Right atrium auricular region (tissue), 2 donors: Measurements from ENCODE around the gene PI4KB. TPM values are rescaled to one million over a fixed set of nuclear protein-coding genes. Genes with fewer than 3 reads are reported as not detected.

ENCODE experiments used
- DNase-seq: peaks from one replicate; pipeline ENCODE4 v3.0.0-alpha.2; 2019; ENCODE audit warnings: low spot score
- H3K27ac ChIP-seq, 2 donors: fragments of 200-600 bp; sonication (generic); 1 replicate in 1 of 2; 2 replicates in 1 of 2; pipeline ENCODE4 v1.5.1; 2016 to 2019
- H3K27me3 ChIP-seq, 2 donors: fragments of 200-600 bp; sonication (generic); one replicate each; pipeline versions ENCODE4 v1.5.1 to v1.6.0; 2017 to 2019
- H3K36me3 ChIP-seq: fragments of 200-600 bp; sonication (generic); one replicate; pipeline ENCODE4 v1.5.1; 2016
- H3K4me1 ChIP-seq, 2 donors: fragments of 200-600 bp; sonication (generic); one replicate each; pipeline versions ENCODE4 v1.5.1 to v1.6.0; 2017 to 2019
- H3K4me3 ChIP-seq, 2 donors: fragments of 200-600 bp; sonication (generic); 1 replicate in 1 of 2; 2 replicates in 1 of 2; pipeline ENCODE4 v1.5.1; 2017 to 2019; ENCODE audit warnings: mild to moderate bottlenecking in 1 of 2, moderate library complexity in 1 of 2
- H3K9me3 ChIP-seq, 2 donors: fragments of 200-600 bp; sonication (generic); one replicate each; pipeline ENCODE4 v1.5.1; 2019
- total RNA-seq, 2 donors: library from RNA; depleted of rRNA; stranded (reverse); fragments of >200 nt; gene quantifications; one replicate each; pipeline ENCODE4 v1.1.0, GENCODE V29; 2016
- TF ChIP-seq, protein P1 (sequence below), 2 donors: fragments of 200-600 bp; sonication (generic); IDR thresholded peaks; one replicate each; pipeline ENCODE4 v1.5.1; 2019; ENCODE audit warnings: antibody characterized with exemption in 2 of 2

The PI4KB gene
- total RNA-seq, 2 donors from 2014 or later: 46.5 to 61.8 TPM

GRCh38 chr1:151266821-151267220 is 60.4 kb downstream of the PI4KB start:
- peaks cover 0 to 5% of the 10 kb centered on the region in 2 donors for H3K4me1 ChIP-seq
- no peaks in the 10 kb centered on the region for H3K27me3 ChIP-seq
- DNase-seq: no peak
- H3K9me3 ChIP-seq: no peaks in the 10 kb centered on the region
- TF ChIP-seq, protein P1, sequence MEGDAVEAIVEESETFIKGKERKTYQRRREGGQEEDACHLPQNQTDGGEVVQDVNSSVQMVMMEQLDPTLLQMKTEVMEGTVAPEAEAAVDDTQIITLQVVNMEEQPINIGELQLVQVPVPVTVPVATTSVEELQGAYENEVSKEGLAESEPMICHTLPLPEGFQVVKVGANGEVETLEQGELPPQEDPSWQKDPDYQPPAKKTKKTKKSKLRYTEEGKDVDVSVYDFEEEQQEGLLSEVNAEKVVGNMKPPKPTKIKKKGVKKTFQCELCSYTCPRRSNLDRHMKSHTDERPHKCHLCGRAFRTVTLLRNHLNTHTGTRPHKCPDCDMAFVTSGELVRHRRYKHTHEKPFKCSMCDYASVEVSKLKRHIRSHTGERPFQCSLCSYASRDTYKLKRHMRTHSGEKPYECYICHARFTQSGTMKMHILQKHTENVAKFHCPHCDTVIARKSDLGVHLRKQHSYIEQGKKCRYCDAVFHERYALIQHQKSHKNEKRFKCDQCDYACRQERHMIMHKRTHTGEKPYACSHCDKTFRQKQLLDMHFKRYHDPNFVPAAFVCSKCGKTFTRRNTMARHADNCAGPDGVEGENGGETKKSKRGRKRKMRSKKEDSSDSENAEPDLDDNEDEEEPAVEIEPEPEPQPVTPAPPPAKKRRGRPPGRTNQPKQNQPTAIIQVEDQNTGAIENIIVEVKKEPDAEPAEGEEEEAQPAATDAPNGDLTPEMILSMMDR (IDR thresholded peaks at IDR 0.05): no peak
- no peak overlapping the region for H3K27ac ChIP-seq
- peaks cover 61% of the 10 kb centered on the region for H3K36me3 ChIP-seq
- no peak overlapping the region for H3K4me3 ChIP-seq

DNA sequence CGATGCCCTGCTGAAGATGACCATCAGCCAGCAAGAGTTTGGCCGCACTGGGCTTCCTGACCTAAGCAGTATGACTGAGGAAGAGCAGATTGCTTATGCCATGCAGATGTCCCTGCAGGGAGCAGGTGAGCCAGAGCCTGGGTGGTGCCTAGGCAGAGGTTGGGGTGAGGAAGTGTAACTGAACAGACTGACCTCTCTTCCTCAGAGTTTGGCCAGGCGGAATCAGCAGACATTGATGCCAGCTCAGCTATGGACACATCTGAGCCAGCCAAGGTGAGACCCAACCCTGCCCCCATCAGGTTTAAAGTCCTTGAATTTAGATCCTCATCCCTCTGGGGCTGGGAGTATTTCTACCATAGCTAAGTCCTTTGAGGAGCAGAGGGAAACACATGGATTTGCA is 60.9 kb downstream of the PI4KB start:
- TF ChIP-seq, protein P1 (IDR thresholded peaks at IDR 0.05): no peak
- H3K27ac ChIP-seq: no peak overlapping the region
- peaks cover 61% of the 10 kb centered on the region for H3K36me3 ChIP-seq

DNA sequence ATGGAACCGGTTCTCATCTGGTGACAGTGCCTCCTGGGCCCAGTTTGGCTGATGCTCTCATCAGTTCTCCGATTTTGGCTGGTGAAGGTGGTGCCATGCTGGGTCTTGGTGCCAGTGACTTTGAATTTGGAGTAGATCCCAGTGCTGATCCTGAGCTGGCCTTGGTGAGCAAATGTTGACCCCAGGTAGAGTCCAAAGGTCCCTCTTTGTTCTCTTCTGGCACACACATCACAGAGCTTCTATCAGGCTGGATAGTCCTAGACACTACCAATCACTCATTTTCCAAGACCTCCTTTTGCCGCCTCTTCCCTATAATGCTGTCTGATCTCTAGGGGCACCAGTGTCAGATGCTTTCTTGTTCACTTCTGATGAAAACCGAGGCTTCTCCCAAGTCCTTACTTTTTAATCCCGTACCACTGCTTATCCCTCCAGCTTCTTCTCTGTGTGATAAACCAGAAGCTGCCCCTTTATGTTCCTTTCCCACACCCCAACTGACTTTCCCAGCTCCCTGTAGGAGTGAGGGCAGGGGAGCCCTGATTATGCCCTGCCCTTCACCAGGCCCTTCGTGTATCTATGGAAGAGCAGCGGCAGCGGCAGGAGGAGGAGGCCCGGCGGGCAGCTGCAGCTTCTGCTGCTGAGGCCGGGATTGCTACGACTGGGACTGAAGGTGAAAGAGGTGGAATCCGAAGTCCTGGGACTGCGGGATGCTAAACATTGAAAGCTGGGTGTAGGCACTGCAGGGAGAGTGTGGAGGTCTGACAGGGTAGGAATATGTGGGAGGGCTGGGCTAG is 61.6 kb downstream of the PI4KB start:
- DNase-seq: no peak
- peaks cover 61% of the 10 kb centered on the region for H3K36me3 ChIP-seq

More for the DNA sequence above, 60.9 kb downstream of the PI4KB start:
- no peaks in the 10 kb centered on the region for H3K27me3 ChIP-seq
- no peak overlapping the region for H3K4me3 ChIP-seq
- DNase-seq: no peak
- H3K4me1 ChIP-seq: peaks cover 0 to under 1% of the 10 kb centered on the region in 2 donors
- no peaks in the 10 kb centered on the region for H3K9me3 ChIP-seq

GRCh38 chr1:151259351-151259750 is 67.9 kb downstream of the PI4KB start:
- DNase-seq: no peak
- H3K9me3 ChIP-seq: no peaks in the 10 kb centered on the region
- peaks cover 0 to 12% of the 10 kb centered on the region in 2 donors for H3K4me1 ChIP-seq
- TF ChIP-seq, protein P1 (IDR thresholded peaks at IDR 0.05): no peak
- peaks cover 23% of the 10 kb centered on the region for H3K36me3 ChIP-seq
- no peak overlapping the region for H3K4me3 ChIP-seq
- no peak overlapping the region for H3K27ac ChIP-seq
- H3K27me3 ChIP-seq: no peaks in the 10 kb centered on the region

More for the DNA sequence above, 61.6 kb downstream of the PI4KB start:
- no peaks in the 10 kb centered on the region for H3K27me3 ChIP-seq
- TF ChIP-seq, protein P1 (IDR thresholded peaks at IDR 0.05): no peak
- H3K27ac ChIP-seq: no peak overlapping the region
- no peak overlapping the region for H3K4me3 ChIP-seq
- H3K4me1 ChIP-seq: no peaks in the 10 kb centered on the region
- no peaks in the 10 kb centered on the region for H3K9me3 ChIP-seq

GRCh38 chr1:151255381-151255780 is 71.8 kb downstream of the PI4KB start:
- H3K9me3 ChIP-seq: no peaks in the 10 kb centered on the region
- DNase-seq: no peak
- H3K4me3 ChIP-seq: peak overlapping the region; percentile 84 to 96
- no peaks in the 10 kb centered on the region for H3K36me3 ChIP-seq
- H3K4me1 ChIP-seq: peaks cover 0 to 12% of the 10 kb centered on the region in 2 donors
- no peaks in the 10 kb centered on the region for H3K27me3 ChIP-seq
- peak overlapping the region; percentile 91 for H3K27ac ChIP-seq
- TF ChIP-seq, protein P1 (IDR thresholded peaks at IDR 0.05): no peak
